A549 (cell line): ENCODE results near the gene GGT1. TPM values are rescaled to one million over a fixed set of nuclear protein-coding genes. Genes with fewer than 3 reads are reported as not detected.

ENCODE experiments used
- ATAC-seq, 2 experiments: fragments of 200-7000 bp in 1 of 2; fragments of >200 bp in 1 of 2; cut with Nextera tagmentation in 1 of 2; cut with Tn5 transposase in 1 of 2; 3 replicates each; pipeline versions ENCODE4 v1.8.0 to v1.9.1; 2018 to 2020; ENCODE audit warnings: mild to moderate bottlenecking in 1 of 2, moderate library complexity in 1 of 2
- CTCF ChIA-PET: fragments of 300-600 bp; sonication (Branson Sonifier 250); formaldehyde crosslinking; extraction: SDS; loops from one replicate; lab custom pipeline; 2021; ENCODE audit warnings: antibody characterized with exemption, inconsistent platforms; lab: Yijun Ruan, JAX
- POLR2A ChIA-PET: fragments of 350-600 bp; formaldehyde crosslinking; extraction: SDS; loops from one replicate; lab custom pipeline; 2021; ENCODE audit warnings: antibody characterized with exemption, inconsistent platforms; lab: Yijun Ruan, JAX
- DNase-seq, 2 experiments: peaks; one replicate each; pipeline versions ENCODE4 v3.0.0 to v3.0.0-alpha.2; 2011 to 2016; ENCODE audit warnings: low read depth in 1 of 2, low spot score in 1 of 2
- FAIRE-seq: peaks from 2 replicates; lab custom pipeline; 2011; peaks lifted over from hg19 to GRCh38; lab: Jason Lieb, UNC
- H3K27ac ChIP-seq, 2 experiments: fragments of >200 bp; sonication (Bioruptor Twin); formaldehyde crosslinking; 3 replicates each; pipeline ENCODE4 v1.5.1; 2016 to 2017
- H3K4me1 ChIP-seq: fragments of >200 bp; sonication (Bioruptor Twin); formaldehyde crosslinking; 3 replicates; pipeline ENCODE4 v1.6.1; 2016
- H3K4me2 ChIP-seq: fragments of >200 bp; sonication (Bioruptor Twin); formaldehyde crosslinking; 3 replicates; pipeline ENCODE4 v1.6.1; 2016
- H3K4me3 ChIP-seq: fragments of >200 bp; sonication (Bioruptor Twin); formaldehyde crosslinking; 3 replicates; pipeline ENCODE4 v1.5.1; 2016
- H3K9me3 ChIP-seq: fragments of >200 bp; sonication (Bioruptor Twin); formaldehyde crosslinking; 3 replicates; pipeline ENCODE4 v1.6.1; 2016
- ATOH8 ChIP-seq: fragments of 250-450 bp; sonication (Bioruptor Pico); IDR thresholded peaks from 2 replicates; pipeline ENCODE4 v1.5.0; 2020; ENCODE audit warnings: low read depth, mild to moderate bottlenecking, moderate library complexity
- CBX8 ChIP-seq: fragments of 200-600 bp; sonication (generic); IDR thresholded peaks from 2 replicates; pipeline ENCODE4 v1.6.1; 2016
- CEBPB ChIP-seq, 2 experiments: fragments of >200 bp in 1 of 2; sonication (Bioruptor Twin) in 1 of 2; formaldehyde crosslinking in 1 of 2; IDR thresholded peaks; 2 replicates each; pipeline ENCODE4 v1.6.1; 2012 to 2016
- CHD4 ChIP-seq: fragments of 200-600 bp; sonication (generic); IDR thresholded peaks from 2 replicates; pipeline ENCODE4 v1.6.1; 2016; ENCODE audit warnings: antibody characterized with exemption, mild to moderate bottlenecking, borderline replicate concordance
- CTCF ChIP-seq: fragments of >200 bp; sonication (Bioruptor Twin); formaldehyde crosslinking; IDR thresholded peaks from 3 replicates; pipeline ENCODE4 v1.5.1; 2016
- EHF ChIP-seq: fragments of 250-450 bp; sonication (Bioruptor Pico); IDR thresholded peaks from 2 replicates; pipeline ENCODE4 v1.5.0; 2020; ENCODE audit warnings: mild to moderate bottlenecking
- GATA3 ChIP-seq: IDR thresholded peaks from 2 replicates; pipeline ENCODE4 v1.6.1; 2012; ENCODE audit warnings: borderline replicate concordance
- HES2 ChIP-seq: fragments of >200 bp; sonication (Bioruptor Twin); formaldehyde crosslinking; IDR thresholded peaks from 2 replicates; pipeline ENCODE4 v1.6.1; 2016
- HEYL ChIP-seq: fragments of 250-450 bp; sonication (Bioruptor Pico); IDR thresholded peaks from 2 replicates; pipeline ENCODE4 v1.8.0; 2021; ENCODE audit warnings: mild to moderate bottlenecking, moderate library complexity
- JUN ChIP-seq, 2 experiments: fragments of >200 bp; sonication (Bioruptor Twin); formaldehyde crosslinking; IDR thresholded peaks; 2 replicates in 1 of 2; 3 replicates in 1 of 2; pipeline ENCODE4 v1.6.1; 2016 to 2017
- JUNB ChIP-seq: fragments of >200 bp; sonication (Bioruptor Twin); formaldehyde crosslinking; IDR thresholded peaks from 2 replicates; pipeline ENCODE4 v1.6.1; 2016
- KDM1A ChIP-seq: fragments of 200-600 bp; sonication (generic); IDR thresholded peaks from 2 replicates; pipeline ENCODE4 v1.6.1; 2016; ENCODE audit warnings: low read depth, mild to moderate bottlenecking
- MAFK ChIP-seq: fragments of 450-650 bp; IDR thresholded peaks from 2 replicates; pipeline ENCODE4 v1.6.1; 2014; ENCODE audit not compliant: partially characterized antibody
- MAZ ChIP-seq: fragments of 150-350 bp; IDR thresholded peaks from 2 replicates; pipeline ENCODE4 v1.6.1; 2014; ENCODE audit warnings: antibody characterized with exemption, low read depth, low read length, borderline replicate concordance
- RAD21 ChIP-seq, 2 experiments: fragments of >200 bp in 1 of 2; sonication (Bioruptor Twin) in 1 of 2; formaldehyde crosslinking in 1 of 2; IDR thresholded peaks in 1 of 2; conservative IDR thresholded peaks in 1 of 2; 2 replicates in 1 of 2; 3 replicates in 1 of 2; pipeline ENCODE4 v1.6.1; 2012 to 2018; ENCODE audit warnings: inconsistent platforms in 1 of 2
- RCOR1 ChIP-seq: fragments of 150-350 bp; IDR thresholded peaks from 2 replicates; pipeline ENCODE4 v1.6.1; 2014; ENCODE audit warnings: antibody characterized with exemption, low read length, low read depth
- SMC3 ChIP-seq: fragments of >200 bp; sonication (Bioruptor Twin); formaldehyde crosslinking; IDR thresholded peaks from 3 replicates; pipeline ENCODE4 v1.6.1; 2018; ENCODE audit warnings: inconsistent platforms
- SREBF2 ChIP-seq: fragments of 450-650 bp; IDR thresholded peaks from 2 replicates; pipeline ENCODE4 v1.6.1; 2014; ENCODE audit warnings: mild to moderate bottlenecking, moderate library complexity
- TFCP2L1 ChIP-seq: fragments of 250-450 bp; sonication (Bioruptor Pico); IDR thresholded peaks from 2 replicates; pipeline ENCODE4 v1.5.0; 2021; ENCODE audit warnings: mild to moderate bottlenecking
- ZSCAN20 ChIP-seq: fragments of 250-450 bp; sonication (Bioruptor Pico); IDR thresholded peaks from 2 replicates; pipeline ENCODE4 v1.8.0; 2022; ENCODE audit warnings: mild to moderate bottlenecking, moderate library complexity
- WGBS: methylation state at CpG from one replicate; pipeline ENCODE4 v1.1.6; 2017; ENCODE audit errors: missing lambda C conversion rate; 5-methylcytosine and 5-hydroxymethylcytosine counted together
- polyA plus RNA-seq, 4 experiments: library from polyadenylated mRNA; depleted of rRNA in 3 of 4; stranded (reverse); fragments of >200 nt; fragmentation: RNase III in 1 of 4; extraction: RNeasy Plus Mini Kit Qiagen cat#74134 plus additional on column Dnase treatment in 1 of 4; gene quantifications; 2 replicates in 3 of 4; 3 replicates in 1 of 4; pipeline ENCODE4 v1.2.3, GENCODE V29; 2011 to 2017
- TF ChIP-seq, protein P1 (sequence below): fragments of 250-450 bp; sonication (Bioruptor Pico); IDR thresholded peaks from 2 replicates; pipeline ENCODE4 v1.5.0; 2021; ENCODE audit warnings: mild to moderate bottlenecking, moderate library complexity, borderline replicate concordance

Gene GGT1
- polyA plus RNA-seq, 2 of the 4 experiments (the other 2 are of a cell fraction), result 50.1 to 118 TPM

- 93% methylated on average over 11 of the region's 21 CpGs for WGBS
- Histone ChIP-seq H3K27ac (no peak overlapping the region), H3K4me1 (peaks cover 12% of the 10 kb centered on the region), H3K9me3 (no peaks in the 10 kb centered on the region), H3K4me2 (no peak overlapping the region), H3K4me3 (no peak overlapping the region)
- FAIRE-seq, result no peak
- no peak for TF ChIP-seq CTCF
- no peak for TF ChIP-seq KDM1A
- TF ChIP-seq HES2, result no peak
- TF ChIP-seq JUN (IDR thresholded peaks at IDR 0.05), result no peak
- TF ChIP-seq ZSCAN20 (CRISPR knock-in tag), result no peak
- no peak for TF ChIP-seq HEYL (CRISPR knock-in tag)
- no peak for TF ChIP-seq TFCP2L1 (CRISPR knock-in tag)
- no peak for TF ChIP-seq MAFK
- TF ChIP-seq RAD21 (conservative IDR thresholded peaks at IDR 0.05 in 1 of 2, IDR thresholded peaks at IDR 0.05 in 1 of 2), result no peak
- TF ChIP-seq, protein P1, sequence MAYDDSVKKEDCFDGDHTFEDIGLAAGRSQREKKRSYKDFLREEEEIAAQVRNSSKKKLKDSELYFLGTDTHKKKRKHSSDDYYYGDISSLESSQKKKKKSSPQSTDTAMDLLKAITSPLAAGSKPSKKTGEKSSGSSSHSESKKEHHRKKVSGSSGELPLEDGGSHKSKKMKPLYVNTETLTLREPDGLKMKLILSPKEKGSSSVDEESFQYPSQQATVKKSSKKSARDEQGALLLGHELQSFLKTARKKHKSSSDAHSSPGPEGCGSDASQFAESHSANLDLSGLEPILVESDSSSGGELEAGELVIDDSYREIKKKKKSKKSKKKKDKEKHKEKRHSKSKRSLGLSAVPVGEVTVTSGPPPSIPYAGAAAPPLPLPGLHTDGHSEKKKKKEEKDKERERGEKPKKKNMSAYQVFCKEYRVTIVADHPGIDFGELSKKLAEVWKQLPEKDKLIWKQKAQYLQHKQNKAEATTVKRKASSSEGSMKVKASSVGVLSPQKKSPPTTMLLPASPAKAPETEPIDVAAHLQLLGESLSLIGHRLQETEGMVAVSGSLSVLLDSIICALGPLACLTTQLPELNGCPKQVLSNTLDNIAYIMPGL (CRISPR knock-in tag), result no peak
- TF ChIP-seq ATOH8 (CRISPR knock-in tag), result no peak
- no peak for TF ChIP-seq JUNB
- no peak for TF ChIP-seq CEBPB (IDR thresholded peaks at IDR 0.05)
- TF ChIP-seq SMC3, result no peak
- TF ChIP-seq CBX8, result no peak
- TF ChIP-seq GATA3, result no peak
- ATAC-seq, result no peak
- CTCF ChIA-PET, result interaction anchor here (1.8 kb wide), 1 partner anchor 12 kb away, joined by 6 read pairs; no protein-coding TSS in a partner anchor
- no peak for DNase-seq
- POLR2A ChIA-PET, result no interaction called here
These were observed 14.1 kb upstream of the GGT1 start for GRCh38 chr22:24588757-24589481.

- H3K9me3 ChIP-seq, result no peaks in the 10 kb centered on the region
- H3K4me3 ChIP-seq, result no peak overlapping the region
- ChIA-PET CTCF (no interaction called here), POLR2A (no interaction called here)
- no peak overlapping the region for H3K4me2 ChIP-seq
- peaks cover 15% of the 10 kb centered on the region for H3K4me1 ChIP-seq
- ATAC-seq (no peak), DNase-seq (no peak), FAIRE-seq (no peak)
- TF ChIP-seq SREBF2, result no peak
- no peak for TF ChIP-seq MAZ
- no peak for TF ChIP-seq CBX8
- TF ChIP-seq RCOR1, result no peak
- no peak for TF ChIP-seq KDM1A
- no peak for TF ChIP-seq CHD4
- no peak for TF ChIP-seq EHF (CRISPR knock-in tag)
- TF ChIP-seq ATOH8 (CRISPR knock-in tag), result no peak
- 73% methylated on average over 6 of the region's 7 CpGs for WGBS
- H3K27ac ChIP-seq, result no peak overlapping the region
These were observed 13.4 kb upstream of the GGT1 start for GRCh38 chr22:24589518-24590030.
